ENCODE data around the gene APBB1IP.
"Not testable (repeated sequence)": the region's sequence is repeated elsewhere in the genome, so short reads cannot be mapped to it uniquely, and the experiment has no call there.

The APBB1IP gene

GRCh38 chr10:26491276-26491675, 53.1 kb downstream of the APBB1IP start:
- H3K4me3 ChIP-seq (ENCODE audit: low read depth, low read length) = no peak overlapping the region

GRCh38 chr10:26491934-26492333, 53.8 kb downstream of the APBB1IP start:
- DNase-seq (ENCODE audit: low read depth) = no peak
- TF ChIP-seq, protein P1, sequence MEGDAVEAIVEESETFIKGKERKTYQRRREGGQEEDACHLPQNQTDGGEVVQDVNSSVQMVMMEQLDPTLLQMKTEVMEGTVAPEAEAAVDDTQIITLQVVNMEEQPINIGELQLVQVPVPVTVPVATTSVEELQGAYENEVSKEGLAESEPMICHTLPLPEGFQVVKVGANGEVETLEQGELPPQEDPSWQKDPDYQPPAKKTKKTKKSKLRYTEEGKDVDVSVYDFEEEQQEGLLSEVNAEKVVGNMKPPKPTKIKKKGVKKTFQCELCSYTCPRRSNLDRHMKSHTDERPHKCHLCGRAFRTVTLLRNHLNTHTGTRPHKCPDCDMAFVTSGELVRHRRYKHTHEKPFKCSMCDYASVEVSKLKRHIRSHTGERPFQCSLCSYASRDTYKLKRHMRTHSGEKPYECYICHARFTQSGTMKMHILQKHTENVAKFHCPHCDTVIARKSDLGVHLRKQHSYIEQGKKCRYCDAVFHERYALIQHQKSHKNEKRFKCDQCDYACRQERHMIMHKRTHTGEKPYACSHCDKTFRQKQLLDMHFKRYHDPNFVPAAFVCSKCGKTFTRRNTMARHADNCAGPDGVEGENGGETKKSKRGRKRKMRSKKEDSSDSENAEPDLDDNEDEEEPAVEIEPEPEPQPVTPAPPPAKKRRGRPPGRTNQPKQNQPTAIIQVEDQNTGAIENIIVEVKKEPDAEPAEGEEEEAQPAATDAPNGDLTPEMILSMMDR (IDR thresholded peaks at IDR 0.05; ENCODE audit: control insufficient read depth, extremely low read depth, insufficient read depth) = no peak
- no peak overlapping the region for H3K4me3 ChIP-seq (ENCODE audit: low read depth, low read length)

More at GRCh38 chr10:26491276-26491675, 53.1 kb downstream of the APBB1IP start:
- TF ChIP-seq, protein P1 (IDR thresholded peaks at IDR 0.05; ENCODE audit: control insufficient read depth, extremely low read depth, insufficient read depth) = no peak
- no peak for DNase-seq (ENCODE audit: low read depth)

- not testable (repeated sequence) for DNase-seq (ENCODE audit: low read depth); H3K4me3 ChIP-seq (ENCODE audit: low read depth, low read length)
Measured at GRCh38 chr10:26492725-26493124, 54.6 kb downstream of the APBB1IP start.

- TF ChIP-seq, protein P1 (IDR thresholded peaks at IDR 0.05; ENCODE audit: control insufficient read depth, extremely low read depth, insufficient read depth) = no peak
- no peak for DNase-seq (ENCODE audit: low read depth)
- no peak overlapping the region for H3K4me3 ChIP-seq (ENCODE audit: low read depth, low read length)
Measured at GRCh38 chr10:26494018-26494417, 55.9 kb downstream of the APBB1IP start.

GRCh38 chr10:26499426-26499825, 61.3 kb downstream of the APBB1IP start:
- DNase-seq (ENCODE audit: low read depth) = no peak
- H3K4me3 ChIP-seq (ENCODE audit: low read depth, low read length) = no peak overlapping the region
- TF ChIP-seq, protein P1 (IDR thresholded peaks at IDR 0.05; ENCODE audit: control insufficient read depth, extremely low read depth, insufficient read depth) = no peak

DNA sequence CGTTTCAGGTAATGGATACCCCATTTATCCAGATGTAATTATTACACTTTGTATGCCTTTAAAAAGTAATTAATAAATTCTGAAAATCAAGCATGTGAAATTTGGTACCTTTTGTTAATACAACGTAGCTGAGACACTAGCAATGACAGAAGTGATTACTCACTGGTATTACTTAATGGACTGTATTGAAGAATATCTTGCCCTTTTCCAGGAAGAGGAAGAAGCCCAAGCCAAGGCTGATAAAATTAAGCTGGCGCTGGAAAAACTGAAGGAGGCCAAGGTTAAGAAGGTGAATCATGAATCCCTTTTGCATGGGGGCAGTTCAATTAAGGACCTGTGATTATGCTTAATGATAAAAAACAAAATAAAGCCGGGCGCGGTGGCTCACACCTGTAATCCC, 64.8 kb downstream of the APBB1IP start:
- no peak overlapping the region for H3K4me3 ChIP-seq (ENCODE audit: low read depth, low read length)
- no peak for DNase-seq (ENCODE audit: low read depth)
- TF ChIP-seq, protein P1 (IDR thresholded peaks at IDR 0.05; ENCODE audit: control insufficient read depth, extremely low read depth, insufficient read depth) = no peak

DNA sequence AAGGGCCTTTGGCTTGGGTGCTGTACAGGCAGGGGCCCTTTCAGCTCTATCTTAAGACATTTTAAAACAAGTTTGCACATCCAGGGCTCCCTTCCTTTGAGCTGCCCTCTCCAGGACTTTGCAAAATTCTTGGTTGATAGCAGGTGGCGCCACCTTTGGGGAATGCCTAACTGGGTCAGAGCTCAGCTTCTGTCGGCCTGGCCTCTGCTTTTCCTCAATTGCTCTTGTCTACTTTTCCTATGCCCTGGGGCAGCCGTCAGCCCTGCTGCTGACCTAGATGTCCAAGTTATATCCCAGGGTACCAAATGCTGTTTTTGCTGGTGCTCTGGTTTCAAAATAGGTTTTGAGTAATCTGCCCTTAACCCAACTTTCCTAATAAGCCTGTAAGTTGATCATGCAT, 65.8 kb downstream of the APBB1IP start:
- H3K4me3 ChIP-seq (ENCODE audit: low read depth, low read length) = no peak overlapping the region
- no peak for DNase-seq (ENCODE audit: low read depth)
- TF ChIP-seq, protein P1 (IDR thresholded peaks at IDR 0.05; ENCODE audit: control insufficient read depth, extremely low read depth, insufficient read depth) = no peak

- not testable (repeated sequence) for H3K4me3 ChIP-seq (ENCODE audit: low read depth, low read length); DNase-seq (ENCODE audit: low read depth)
Measured at GRCh38 chr10:26504429-26504828, 66.3 kb downstream of the APBB1IP start.

Measured in LNCaP clone FGC (cell line).